C4-2B (cell line): ENCODE data around the gene MPDU1.

Experiments used
- CTCF ChIP-seq: fragments of 450-650 bp; conservative IDR thresholded peaks from 2 replicates; pipeline ENCODE4 v1.5.1; 2017; ENCODE audit warnings: mild to moderate bottlenecking
- ZFX ChIP-seq: fragments of 450-650 bp; IDR thresholded peaks from 2 replicates; pipeline ENCODE4 v1.6.1; 2017

GRCh38 chr17:7636163-7636562, 52.5 kb downstream of the MPDU1 start:
- no peak for TF ChIP-seq CTCF
- no peak for TF ChIP-seq ZFX
